HG02623 (cell line): ENCODE measurements around the gene ABI2.

ENCODE experiments used
- ATAC-seq: cut with Tn5 transposase; IDR thresholded peaks from one replicate; pipeline ENCODE4 v1.9.1; 2021; ENCODE audit warnings: moderate library complexity; ENCODE audit not compliant: unreplicated experiment

Gene ABI2

DNA sequence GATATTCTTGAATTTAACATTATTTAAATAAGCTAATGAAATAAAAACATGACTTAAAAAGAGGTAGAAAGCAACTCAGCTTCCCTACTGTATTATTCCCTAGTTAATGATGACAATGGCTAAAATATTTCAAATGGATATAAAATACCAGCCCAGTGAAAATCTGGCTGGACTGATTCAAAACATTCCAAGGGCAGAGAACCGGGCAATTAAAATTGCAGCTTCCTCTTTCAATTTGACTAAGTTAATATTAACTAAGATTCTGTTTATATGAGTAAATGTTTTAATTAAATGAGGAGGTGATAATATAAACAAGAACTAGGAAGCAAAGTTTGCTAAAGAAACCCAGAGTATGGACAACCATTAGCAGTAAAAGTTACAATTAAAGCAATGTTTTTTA, 141.4 kb downstream of the ABI2 start:
- no peak for ATAC-seq

DNA sequence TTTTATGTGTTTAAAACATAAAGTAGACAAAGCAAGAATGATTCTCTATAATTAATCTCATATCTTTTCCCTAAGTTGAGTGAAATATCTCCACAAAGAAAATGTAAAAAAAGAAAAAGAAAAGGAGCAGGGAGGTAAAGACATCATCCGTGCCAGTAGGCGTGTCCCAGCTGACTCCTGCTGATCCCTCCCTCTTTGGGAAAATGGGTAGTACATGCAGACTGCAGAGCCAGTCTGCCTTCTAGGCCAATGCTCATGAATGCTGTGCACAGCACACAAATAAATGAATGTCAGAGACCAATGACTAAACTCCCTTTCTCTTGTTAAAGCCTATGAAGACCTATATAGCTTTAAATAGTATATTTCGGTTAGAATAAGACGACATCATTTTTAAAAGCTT, 142.2 kb downstream of the ABI2 start:
- ATAC-seq = no peak

- no peak for ATAC-seq
These were observed 143.1 kb downstream of the ABI2 start for GRCh38 chr2:203471323-203471722.

DNA sequence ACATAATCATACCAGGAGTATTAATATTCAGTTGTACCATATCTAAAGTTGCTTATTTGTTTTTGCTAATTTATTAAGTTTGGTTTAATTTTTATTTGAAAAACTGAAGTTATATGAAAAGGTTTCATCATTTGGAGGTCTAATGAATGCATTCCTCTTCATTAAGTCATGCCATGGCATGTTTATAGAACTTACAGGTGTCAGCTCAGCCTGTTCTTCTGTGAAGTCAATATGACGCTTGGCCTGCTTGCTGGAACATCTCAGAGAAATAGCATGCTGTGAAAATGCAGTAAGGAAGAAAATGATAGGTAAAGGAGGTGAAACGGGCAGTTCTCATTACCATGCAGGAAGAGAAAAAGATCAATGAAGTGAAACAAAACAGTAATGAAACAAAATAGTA, 148.7 kb downstream of the ABI2 start:
- no peak for ATAC-seq

DNA sequence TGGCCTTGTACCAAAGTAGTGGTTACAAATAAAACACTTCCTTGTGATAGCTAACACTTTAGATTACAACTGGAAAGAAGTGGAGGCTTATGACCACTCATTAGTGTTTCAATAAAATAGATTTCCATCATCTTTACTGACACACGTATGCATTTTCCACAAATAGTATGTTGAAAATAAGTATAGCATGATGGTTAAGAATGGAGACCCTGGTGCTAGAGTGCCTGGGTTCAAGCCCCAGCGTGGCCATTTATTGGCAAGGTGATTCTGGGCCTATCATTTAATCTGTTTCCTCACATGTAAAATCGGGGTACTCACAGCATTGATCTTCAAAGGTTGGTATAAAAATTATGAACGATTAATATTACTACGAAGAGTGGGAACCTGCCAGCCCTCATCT, 152.4 kb downstream of the ABI2 start:
- ATAC-seq = no peak

DNA sequence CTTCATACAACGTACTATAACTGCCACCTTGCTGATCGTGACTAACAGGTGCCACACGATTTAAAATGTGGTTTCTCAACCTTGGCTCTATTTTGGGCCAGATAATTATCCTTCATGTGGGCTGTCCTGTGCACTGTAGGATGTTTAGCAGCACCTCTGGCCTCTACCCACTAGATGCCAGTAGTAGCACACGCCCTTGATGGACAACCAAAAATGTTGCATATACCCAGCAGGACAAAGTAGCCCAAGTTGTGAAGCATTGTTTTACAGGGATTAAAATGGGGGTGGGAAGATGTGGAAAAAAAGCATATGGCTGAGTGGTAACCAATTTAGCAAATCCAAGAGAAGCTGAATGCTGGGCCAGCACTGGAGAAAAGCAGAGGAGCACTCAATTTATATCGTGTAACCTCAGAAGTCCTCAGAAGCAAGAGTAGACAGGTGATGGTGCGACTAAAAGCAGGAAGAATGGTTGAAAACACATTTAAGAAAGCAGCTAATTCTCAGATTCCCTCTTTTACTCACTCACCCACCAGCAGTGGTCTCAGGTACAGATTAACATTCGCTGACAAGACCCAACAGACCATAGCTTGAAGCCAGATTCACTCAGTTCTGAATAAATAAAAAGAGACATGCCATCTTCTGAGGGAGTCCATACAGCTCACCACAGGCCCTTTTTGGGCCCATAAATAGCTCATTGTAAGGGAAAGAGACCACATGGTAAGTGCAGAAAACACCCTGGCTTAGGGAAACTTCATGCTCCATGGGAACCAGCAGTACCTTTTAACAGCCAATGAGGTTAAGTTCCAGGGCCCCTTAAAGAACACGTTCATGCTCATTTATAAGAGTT, 156.3 kb downstream of the ABI2 start:
- peak; percentile 47 for ATAC-seq

DNA sequence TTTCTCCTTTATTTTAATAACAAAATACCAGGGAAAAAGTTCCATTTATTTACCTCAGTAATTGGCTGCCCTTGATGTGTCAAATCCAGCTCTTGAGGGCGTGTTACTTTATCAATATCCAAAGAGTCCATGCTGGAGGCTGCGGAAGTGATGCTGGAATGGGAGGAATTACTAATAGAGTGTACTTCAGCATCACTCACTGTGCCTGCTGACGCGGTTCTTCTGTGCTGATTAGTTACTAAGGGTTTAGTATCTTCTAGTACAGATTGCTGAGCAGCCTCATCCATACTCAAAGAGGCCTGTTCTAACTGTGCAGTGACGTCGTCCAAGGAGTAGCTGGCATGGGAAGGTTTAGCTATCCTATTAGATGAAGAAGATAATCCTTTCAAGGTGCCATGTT, 161.3 kb downstream of the ABI2 start:
- ATAC-seq = no peak

GRCh38 chr2:203490391-203490790, 162.2 kb downstream of the ABI2 start:
- no peak for ATAC-seq

DNA sequence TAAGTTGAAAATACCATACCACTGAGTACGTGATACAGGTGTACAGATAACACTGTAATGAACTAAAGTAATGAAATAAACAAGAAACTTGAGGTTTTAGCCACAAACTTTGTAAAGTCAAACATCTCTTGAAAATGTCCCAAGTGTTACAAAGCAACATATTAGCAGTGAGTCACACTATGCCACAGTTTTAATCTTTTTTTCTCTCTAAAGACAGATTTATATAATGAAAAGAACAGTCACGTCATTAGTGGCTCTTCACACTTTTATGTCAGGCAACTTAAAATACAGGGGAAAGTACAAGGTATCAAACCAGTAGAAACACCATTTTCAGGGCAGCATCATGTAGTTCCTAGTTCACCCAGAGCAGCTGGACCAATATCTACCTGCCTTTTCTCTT, 164.8 kb downstream of the ABI2 start:
- no peak for ATAC-seq
